IMR-90 (cell line): ENCODE data around the gene KCNQ1. TPM values are rescaled to one million over a fixed set of nuclear protein-coding genes. Genes with fewer than 3 reads are reported as not detected.

Experiments used
- ATAC-seq: fragments of 200-7000 bp; cut with Tn5 transposase; 2 replicates; pipeline ENCODE4 v1.9.1; 2020; ENCODE audit warnings: low read depth, mild to moderate bottlenecking, moderate library complexity
- BruUV-seq: library from RNA; stranded (reverse); fragments of 400-500 nt; replicated peaks from 2 replicates; lab custom pipeline; 2021; lab: Mats Ljungman, UMichigan
- CTCF ChIA-PET: fragments of 300-600 bp; formaldehyde crosslinking; extraction: SDS; loops from one replicate; lab custom pipeline; 2021; ENCODE audit warnings: antibody characterized with exemption; lab: Yijun Ruan, JAX
- POLR2A ChIA-PET: fragments of 300-600 bp; sonication (Branson Sonifier 250); formaldehyde crosslinking; loops from one replicate; lab custom pipeline; 2022; ENCODE audit warnings: antibody characterized with exemption; ENCODE audit not compliant: unreplicated experiment; lab: Charles Lee
- DNase-seq: peaks from one replicate; pipeline ENCODE4 v3.0.0; 2013
- H2AFZ ChIP-seq: replicated peaks from 2 replicates; pipeline ENCODE3; 2013; ENCODE audit warnings: low read length, mild to moderate bottlenecking; ENCODE audit not compliant: poor library complexity
- H2AK5ac ChIP-seq: 2 replicates; pipeline ENCODE4 v1.6.1; 2013; ENCODE audit warnings: low read depth, low read length, inconsistent platforms
- H2AK9ac ChIP-seq: replicated peaks from 2 replicates; pipeline ENCODE3; 2013; ENCODE audit warnings: mild to moderate bottlenecking, low read depth, low read length, moderate library complexity; ENCODE audit not compliant: poor library complexity
- H2BK120ac ChIP-seq: 2 replicates; pipeline ENCODE4 v1.6.1; 2013; ENCODE audit warnings: low read depth, low read length, inconsistent platforms
- H2BK15ac ChIP-seq: 3 replicates; pipeline ENCODE4 v1.6.1; 2013; ENCODE audit warnings: low read depth, low read length, inconsistent platforms
- H2BK20ac ChIP-seq: 2 replicates; pipeline ENCODE4 v1.6.1; 2013; ENCODE audit warnings: low read depth, mild to moderate bottlenecking, inconsistent platforms, low read length, moderate library complexity
- H2BK5ac ChIP-seq: 2 replicates; pipeline ENCODE4 v1.6.1; 2013; ENCODE audit warnings: mild to moderate bottlenecking, low read depth, low read length, inconsistent platforms; ENCODE audit not compliant: poor library complexity, severe bottlenecking
- H3K14ac ChIP-seq: replicated peaks from 2 replicates; pipeline ENCODE4 v1.6.1; 2013; ENCODE audit warnings: low read depth, low read length, inconsistent platforms
- H3K18ac ChIP-seq: 2 replicates; pipeline ENCODE4 v1.6.1; 2013; ENCODE audit warnings: low read depth, low read length, control low read depth
- H3K23ac ChIP-seq: 2 replicates; pipeline ENCODE4 v1.6.1; 2013; ENCODE audit warnings: low read depth, low read length, inconsistent platforms
- H3K27ac ChIP-seq: 2 replicates; pipeline ENCODE4 v1.5.1; 2013; ENCODE audit warnings: mild to moderate bottlenecking, control low read depth, low read length; ENCODE audit not compliant: insufficient read depth
- H3K27me3 ChIP-seq: 2 replicates; pipeline ENCODE4 v1.6.1; 2013; ENCODE audit warnings: low read length; ENCODE audit not compliant: control insufficient read depth, insufficient read depth
- H3K36me3 ChIP-seq: 2 replicates; pipeline ENCODE4 v1.6.1; 2013; ENCODE audit warnings: low read length, mixed read lengths; ENCODE audit not compliant: control insufficient read depth, insufficient read depth
- H3K4ac ChIP-seq: 2 replicates; pipeline ENCODE4 v1.6.1; 2013; ENCODE audit warnings: low read depth, low read length, inconsistent platforms
- H3K4me1 ChIP-seq: 2 replicates; pipeline ENCODE4 v1.6.1; 2013; ENCODE audit warnings: low read length, mixed read lengths; ENCODE audit not compliant: control insufficient read depth, insufficient read depth
- H3K4me2 ChIP-seq: 2 replicates; pipeline ENCODE4 v1.6.1; 2013; ENCODE audit warnings: low read depth, mild to moderate bottlenecking, control low read depth, low read length, moderate library complexity
- H3K4me3 ChIP-seq: 2 replicates; pipeline ENCODE4 v1.5.1; 2013; ENCODE audit warnings: low read depth, mild to moderate bottlenecking, control low read depth, low read length, moderate library complexity; ENCODE audit not compliant: insufficient read depth
- H3K56ac ChIP-seq: 2 replicates; pipeline ENCODE4 v1.6.1; 2013; ENCODE audit warnings: low read length, inconsistent platforms; ENCODE audit not compliant: insufficient read depth; ENCODE audit errors: extremely low read depth
- H3K79me1 ChIP-seq, 2 experiments: 2 replicates each; pipeline ENCODE4 v1.6.1; 2013; ENCODE audit warnings: low read length in 2 of 2, inconsistent platforms in 1 of 2, low read depth in 1 of 2
- H3K9ac ChIP-seq: 2 replicates; pipeline ENCODE4 v1.6.1; 2013; ENCODE audit warnings: low read depth, low read length, control low read depth
- H3K9me1 ChIP-seq: 2 replicates; pipeline ENCODE4 v1.6.1; 2013; ENCODE audit warnings: low read length, inconsistent platforms; ENCODE audit not compliant: insufficient read depth
- H3K9me3 ChIP-seq: 2 replicates; pipeline ENCODE4 v1.6.1; 2013; ENCODE audit warnings: low read length; ENCODE audit not compliant: control insufficient read depth, insufficient read depth
- H4K20me1 ChIP-seq: 2 replicates; pipeline ENCODE4 v1.6.1; 2013; ENCODE audit warnings: low read length, inconsistent platforms; ENCODE audit not compliant: insufficient read depth
- H4K5ac ChIP-seq: 2 replicates; pipeline ENCODE4 v1.6.1; 2013; ENCODE audit warnings: mild to moderate bottlenecking, low read depth, low read length, control low read depth
- H4K8ac ChIP-seq, 2 experiments: 2 replicates each; pipeline ENCODE4 v1.6.1; 2013; ENCODE audit warnings: low read depth in 2 of 2, low read length in 2 of 2, control low read depth in 1 of 2, inconsistent platforms in 1 of 2
- H4K91ac ChIP-seq: 2 replicates; pipeline ENCODE4 v1.6.1; 2013; ENCODE audit warnings: low read depth, low read length, inconsistent platforms; ENCODE audit not compliant: insufficient read depth
- CHD1 ChIP-seq: IDR thresholded peaks from 2 replicates; pipeline ENCODE4 v1.6.1; 2012; ENCODE audit warnings: low read depth, low read length, improper control_type of control experiment
- CTCF ChIP-seq: conservative IDR thresholded peaks from 2 replicates; pipeline ENCODE4 v1.5.1; 2012; ENCODE audit warnings: mild to moderate bottlenecking, low read depth, low read length, improper control_type of control experiment
- FOS ChIP-seq: fragments of 150-350 bp; IDR thresholded peaks from 2 replicates; pipeline ENCODE4 v1.6.1; 2016; ENCODE audit warnings: low read depth, low read length
- MAFK ChIP-seq: IDR thresholded peaks from 2 replicates; pipeline ENCODE4 v1.6.1; 2012; ENCODE audit warnings: low read depth, low read length, improper control_type of control experiment
- MAZ ChIP-seq: IDR thresholded peaks from 2 replicates; pipeline ENCODE4 v1.6.1; 2012; ENCODE audit warnings: low read depth, mild to moderate bottlenecking, low read length, improper control_type of control experiment, moderate library complexity, borderline replicate concordance
- MXI1 ChIP-seq: IDR thresholded peaks from 2 replicates; pipeline ENCODE4 v1.6.1; 2012; ENCODE audit warnings: low read depth, mild to moderate bottlenecking, low read length, moderate library complexity, borderline replicate concordance
- NFE2L2 ChIP-seq: fragments of 150-350 bp; IDR thresholded peaks from 2 replicates; pipeline ENCODE4 v1.6.1; 2016; ENCODE audit warnings: low read depth, mild to moderate bottlenecking, low read length
- POLR2A ChIP-seq: IDR thresholded peaks from 2 replicates; pipeline ENCODE4 v1.6.1; 2012; ENCODE audit warnings: mild to moderate bottlenecking, low read depth, low read length
- RAD21 ChIP-seq: IDR thresholded peaks from 2 replicates; pipeline ENCODE4 v1.6.1; 2012; ENCODE audit warnings: low read length, improper control_type of control experiment
- RCOR1 ChIP-seq: IDR thresholded peaks from 2 replicates; pipeline ENCODE4 v1.6.1; 2012; ENCODE audit warnings: mild to moderate bottlenecking, low read length, improper control_type of control experiment; ENCODE audit not compliant: insufficient replicate concordance
- RFX5 ChIP-seq: IDR thresholded peaks from 2 replicates; pipeline ENCODE4 v1.8.0; 2012; ENCODE audit warnings: low read depth, mild to moderate bottlenecking, low read length, moderate library complexity
- SMC3 ChIP-seq: fragments of 150-350 bp; IDR thresholded peaks from 2 replicates; pipeline ENCODE4 v1.6.1; 2016; ENCODE audit warnings: low read depth, mild to moderate bottlenecking, antibody characterized with exemption, low read length, moderate library complexity
- USF2 ChIP-seq: fragments of 150-350 bp; IDR thresholded peaks from 2 replicates; pipeline ENCODE4 v1.6.1; 2017; ENCODE audit warnings: mild to moderate bottlenecking, antibody characterized with exemption, low read length, low read depth
- WGBS, 2 experiments: methylation state at CpG; one replicate each; pipeline versions ENCODE4 v1.1.5 to v1.1.7; 2013; ENCODE audit warnings: missing lambda C conversion rate in 2 of 2; ENCODE audit not compliant: insufficient read length in 1 of 2; ENCODE audit errors: extremely low coverage in 2 of 2; 5-methylcytosine and 5-hydroxymethylcytosine counted together
- dilution Hi-C: fragments of 300-500 bp; cut with HindIII; formaldehyde crosslinking; loops from one replicate; pipeline ENCODE4 v1.14.3; 2018; ENCODE audit warnings: low sequenced_read_pairs; ENCODE audit not compliant: unreplicated experiment
- in situ Hi-C: fragments of 300-500 bp; cut with MboI; formaldehyde crosslinking; loops from 3 replicates; pipeline ENCODE4 v1.14.3; 2019; ENCODE audit warnings: low sequenced_read_pairs, inconsistent platforms, mixed read lengths
- intact Hi-C: fragments of 100-400 bp; cut with micrococcal nuclease; formaldehyde crosslinking; loops from 2 replicates; pipeline ENCODE4 v1.10.0; 2022
- polyA plus RNA-seq, 3 experiments: library from polyadenylated mRNA; depleted of rRNA; stranded (reverse); fragments of >200 nt; gene quantifications; 2 replicates each; pipeline ENCODE4 v1.2.3, GENCODE V29; 2012; ENCODE audit warnings: low replicate concordance in 1 of 3
- total RNA-seq: library from RNA; depleted of rRNA; stranded (reverse); fragments of >200 nt; gene quantifications from 2 replicates; pipeline ENCODE4 v1.2.3, GENCODE V29; 2012

KCNQ1 gene
- total and polyA plus RNA-seq, 2 of the 4 experiments (the other 2 are of a cell fraction): 0.07 TPM; not detected in 1

- Histone ChIP-seq H2AK9ac (no peak overlapping the region), H2BK120ac (no peak overlapping the region), H3K4me2 (no peak overlapping the region), H3K4me1 (peaks cover 9% of the 10 kb centered on the region), H3K14ac (no peak overlapping the region), H2BK5ac (no peak overlapping the region), H3K79me1 (peaks cover 10 to 30% of the 10 kb centered on the region in 2 experiments), H3K9me1 (no peaks in the 10 kb centered on the region), H3K27me3 (no peaks in the 10 kb centered on the region), H3K4me3 (no peak overlapping the region), H3K4ac (no peak overlapping the region), H3K9me3 (no peaks in the 10 kb centered on the region), H3K36me3 (peaks cover 47% of the 10 kb centered on the region), H3K56ac (no peak overlapping the region), H3K18ac (no peak overlapping the region), H3K9ac (no peak overlapping the region), H3K23ac (no peak overlapping the region), H4K20me1 (peaks cover 4% of the 10 kb centered on the region; the same call in 1 of the 2 replicates), H4K8ac (no peak overlapping the region), H4K5ac (no peak overlapping the region), H3K27ac (no peak overlapping the region), H4K91ac (no peak overlapping the region), H2BK20ac (no peak overlapping the region), H2AFZ (peak overlapping the region; percentile 1), H2AK5ac (no peak overlapping the region), H2BK15ac (no peak overlapping the region)
- dilution Hi-C loops: no loop called here
- WGBS, 2 experiments: no CpG with 5 or more reads among the region's 12 CpGs
- ATAC-seq (no peak), DNase-seq (no peak)
- ChIA-PET CTCF (no interaction called here), POLR2A (no interaction called here)
- in situ Hi-C loops: no loop called here
- TF ChIP-seq MXI1 (no peak), NFE2L2 (no peak), SMC3 (no peak), RCOR1 (no peak), MAFK (no peak), MAZ (no peak), USF2 (no peak), CTCF (no peak), POLR2A (no peak), RAD21 (no peak), RFX5 (no peak), FOS (no peak), CHD1 (no peak)
- intact Hi-C loops: no loop called here
- BruUV-seq: TSS peak; percentile 97
Observed at GRCh38 chr11:2397005-2397404, 47.8 kb upstream of the KCNQ1 start.
